ENCODE data around the gene MYO1C.
"Not testable (repeated sequence)": the region's sequence is repeated elsewhere in the genome, so short reads cannot be mapped to it uniquely, and the experiment has no call there.

MYO1C gene

DNA sequence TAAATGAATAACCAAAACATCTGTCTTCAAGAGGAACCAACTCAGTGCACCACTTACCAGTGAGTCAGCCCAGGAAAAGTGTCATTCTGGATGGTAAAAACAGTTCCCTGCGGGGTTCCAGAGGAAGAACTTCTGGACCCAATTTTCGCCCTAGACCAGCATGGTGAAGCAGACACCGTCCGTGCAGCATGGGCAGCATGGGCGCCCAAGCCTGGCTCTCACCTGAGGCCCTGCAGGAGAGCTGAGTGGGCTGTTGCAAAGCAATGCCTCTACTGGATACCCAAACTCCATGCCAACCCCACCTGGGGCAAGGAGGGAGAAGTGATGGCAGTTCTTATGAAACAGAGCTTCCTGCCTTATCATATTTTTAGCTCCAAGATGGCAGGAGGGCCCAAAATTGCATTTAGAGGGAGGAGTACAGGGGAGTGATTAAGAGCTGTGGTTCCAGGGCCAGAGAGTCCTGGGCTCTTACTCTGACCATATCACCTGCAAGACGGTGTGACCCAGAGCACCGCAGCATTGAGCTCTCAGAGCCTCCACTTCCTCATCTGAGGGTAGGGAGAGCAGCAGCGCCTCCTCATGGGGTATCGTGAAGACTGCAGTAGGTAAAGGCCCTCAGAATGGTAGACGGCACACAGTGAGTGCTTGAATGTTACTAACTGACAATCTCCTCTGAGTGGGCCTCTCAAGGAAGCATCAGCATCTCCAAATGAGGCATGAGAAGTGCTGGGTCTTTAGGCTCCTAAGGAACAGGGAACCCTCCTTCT, 40.5 kb upstream of the MYO1C start:
- Histone ChIP-seq H2AFZ (ENCODE audit: low read length) (no peak overlapping the region), H3K9me2 (ENCODE audit: low read depth, low read length) (no peaks in the 10 kb centered on the region), H3K9ac (ENCODE audit: low read length) (no peak overlapping the region), H3F3A (ENCODE audit: insufficient read depth, low read length) (no peaks in the 10 kb centered on the region), H3K4me2 (ENCODE audit: low read length) (no peak overlapping the region), H3K36me3 (ENCODE audit: insufficient read depth, low read length) (peaks cover 37% of the 10 kb centered on the region), H3K4me3 (ENCODE audit: low read depth, low read length, poor library complexity, severe bottlenecking) (no peak overlapping the region), H3K4me1 (ENCODE audit: insufficient read depth, low read length, severe bottlenecking) (peaks cover 3% of the 10 kb centered on the region), H3K9me3 (ENCODE audit: low read length) (no peaks in the 10 kb centered on the region), H3K27me3 (ENCODE audit: insufficient read depth, low read length) (no peaks in the 10 kb centered on the region), H3K79me2 (ENCODE audit: insufficient read depth, low read length) (no peaks in the 10 kb centered on the region), H4K20me1 (ENCODE audit: insufficient read depth, low read length) (no peaks in the 10 kb centered on the region), H3K27ac (ENCODE audit: low read depth, low read length, poor library complexity, severe bottlenecking) (no peak overlapping the region)
- peak; percentile 84 for TF ChIP-seq CTCF (IDR thresholded peaks at IDR 0.05; ENCODE audit: low read length)
- no peak for TF ChIP-seq EZH2 (IDR thresholded peaks at IDR 0.05; ENCODE audit: borderline replicate concordance, low read length)

DNA sequence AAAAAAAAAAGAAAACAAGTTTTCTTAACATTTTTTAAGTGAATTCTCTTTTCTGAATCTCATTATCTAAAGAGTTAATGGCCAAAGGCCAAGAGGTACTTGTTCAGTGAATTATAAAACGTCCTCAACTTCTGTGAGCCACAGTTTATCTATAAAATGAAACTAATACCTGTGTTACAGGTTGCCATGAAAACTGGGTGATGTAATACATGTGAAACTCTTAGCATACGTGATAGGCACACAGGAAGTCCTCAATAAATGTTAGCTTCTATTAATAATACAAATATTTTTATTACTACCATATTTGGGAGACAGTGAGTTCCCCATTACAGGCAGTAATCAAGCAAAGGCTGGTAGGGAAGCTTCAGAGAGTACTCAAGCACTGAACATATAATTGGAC, 37.4 kb upstream of the MYO1C start:
- H3K36me3 ChIP-seq (ENCODE audit: insufficient read depth, low read length): peaks cover 36% of the 10 kb centered on the region

DNA sequence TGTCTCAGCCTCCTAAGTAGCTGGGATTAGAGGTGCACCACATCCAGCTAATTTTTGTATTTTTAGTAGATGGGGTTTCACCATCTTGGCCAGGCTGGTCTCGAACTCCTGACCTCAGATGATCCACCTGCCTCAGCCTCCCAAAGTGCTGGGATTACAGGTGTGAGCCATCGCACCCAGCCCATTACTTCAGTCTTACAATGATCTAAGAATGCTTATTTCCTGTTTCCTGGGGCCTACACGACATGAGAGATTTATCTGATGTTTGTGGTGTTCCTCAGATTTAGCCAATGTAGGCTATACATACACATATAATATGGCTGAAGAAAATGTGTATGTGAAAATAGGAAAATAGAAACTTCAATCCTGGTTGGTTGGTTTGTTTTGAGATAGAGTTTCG, 34.4 kb upstream of the MYO1C start:
- H4K20me1 ChIP-seq (ENCODE audit: insufficient read depth, low read length); H3K4me1 ChIP-seq (ENCODE audit: insufficient read depth, low read length, severe bottlenecking); H3K27ac ChIP-seq (ENCODE audit: low read depth, low read length, poor library complexity, severe bottlenecking); H3K4me3 ChIP-seq (ENCODE audit: low read depth, low read length, poor library complexity, severe bottlenecking); H3K9ac ChIP-seq (ENCODE audit: low read length); H2AFZ ChIP-seq (ENCODE audit: low read length); H3K79me2 ChIP-seq (ENCODE audit: insufficient read depth, low read length); H3K9me3 ChIP-seq (ENCODE audit: low read length); H3F3A ChIP-seq (ENCODE audit: insufficient read depth, low read length); H3K27me3 ChIP-seq (ENCODE audit: insufficient read depth, low read length); H3K4me2 ChIP-seq (ENCODE audit: low read length); H3K9me2 ChIP-seq (ENCODE audit: low read depth, low read length): not testable (repeated sequence)
- H3K36me3 ChIP-seq (ENCODE audit: insufficient read depth, low read length): peaks cover 17% of the 10 kb centered on the region

More for the DNA sequence above, 37.4 kb upstream of the MYO1C start:
- no peak overlapping the region for H2AFZ ChIP-seq (ENCODE audit: low read length)
- H4K20me1 ChIP-seq (ENCODE audit: insufficient read depth, low read length): no peaks in the 10 kb centered on the region
- no peaks in the 10 kb centered on the region for H3K79me2 ChIP-seq (ENCODE audit: insufficient read depth, low read length)
- H3K4me1 ChIP-seq (ENCODE audit: insufficient read depth, low read length, severe bottlenecking): peaks cover 3% of the 10 kb centered on the region
- no peak overlapping the region for H3K27ac ChIP-seq (ENCODE audit: low read depth, low read length, poor library complexity, severe bottlenecking)
- H3K9me3 ChIP-seq (ENCODE audit: low read length): no peaks in the 10 kb centered on the region
- no peak overlapping the region for H3K4me2 ChIP-seq (ENCODE audit: low read length)
- no peak overlapping the region for H3K4me3 ChIP-seq (ENCODE audit: low read depth, low read length, poor library complexity, severe bottlenecking)
- H3K9me2 ChIP-seq (ENCODE audit: low read depth, low read length): no peaks in the 10 kb centered on the region
- H3F3A ChIP-seq (ENCODE audit: insufficient read depth, low read length): no peaks in the 10 kb centered on the region
- H3K9ac ChIP-seq (ENCODE audit: low read length): no peak overlapping the region
- H3K27me3 ChIP-seq (ENCODE audit: insufficient read depth, low read length): no peaks in the 10 kb centered on the region
- no peak for TF ChIP-seq EZH2 (IDR thresholded peaks at IDR 0.05; ENCODE audit: borderline replicate concordance, low read length)
- TF ChIP-seq CTCF (IDR thresholded peaks at IDR 0.05; ENCODE audit: low read length): no peak

GRCh38 chr17:1522626-1523025, 30.1 kb upstream of the MYO1C start:
- H3K9me2 ChIP-seq (ENCODE audit: low read depth, low read length): no peaks in the 10 kb centered on the region
- no peaks in the 10 kb centered on the region for H4K20me1 ChIP-seq (ENCODE audit: insufficient read depth, low read length)
- H3K27ac ChIP-seq (ENCODE audit: low read depth, low read length, poor library complexity, severe bottlenecking): no peak overlapping the region
- no peaks in the 10 kb centered on the region for H3F3A ChIP-seq (ENCODE audit: insufficient read depth, low read length)
- 0 out of 2 replicates have a peak, but pooled peaks cover 3% of the 10 kb centered on the region for H3K79me2 ChIP-seq (ENCODE audit: insufficient read depth, low read length)
- H3K9ac ChIP-seq (ENCODE audit: low read length): no peak overlapping the region
- peaks cover 6% of the 10 kb centered on the region for H3K4me1 ChIP-seq (ENCODE audit: insufficient read depth, low read length, severe bottlenecking)
- no peak overlapping the region for H3K4me2 ChIP-seq (ENCODE audit: low read length)
- TF ChIP-seq EZH2 (IDR thresholded peaks at IDR 0.05; ENCODE audit: borderline replicate concordance, low read length): no peak
- H3K36me3 ChIP-seq (ENCODE audit: insufficient read depth, low read length): peaks cover 20% of the 10 kb centered on the region; the same call in 1 of the 2 replicates
- no peak overlapping the region for H2AFZ ChIP-seq (ENCODE audit: low read length)
- H3K9me3 ChIP-seq (ENCODE audit: low read length): no peaks in the 10 kb centered on the region
- H3K27me3 ChIP-seq (ENCODE audit: insufficient read depth, low read length): no peaks in the 10 kb centered on the region
- no peak overlapping the region for H3K4me3 ChIP-seq (ENCODE audit: low read depth, low read length, poor library complexity, severe bottlenecking)
